Measurements from ENCODE around the gene IPO4. TPM values are rescaled to one million over a fixed set of nuclear protein-coding genes. Genes with fewer than 3 reads are reported as not detected.

Gene IPO4
- total and polyA plus RNA-seq, 2 of the 13 experiments (the other 11 are each of a cell fraction or from before 2014, with no cell fraction given) = 39.0 to 179 TPM

GRCh38 chr14:24146453-24146977 lies 42.1 kb downstream of the IPO4 start, which contains the start of gene PSME2 (continued):
- TF ChIP-seq ZSCAN22 (CRISPR knock-in tag; IDR thresholded peaks at IDR 0.05) = no peak
- peak; percentile 51; the same call in 1 of the 2 replicates for TF ChIP-seq RAD21 (CRISPR knock-in tag; IDR thresholded peaks at IDR 0.05)
- TF ChIP-seq ZNF670 (CRISPR knock-in tag; IDR thresholded peaks at IDR 0.05; ENCODE audit: borderline replicate concordance) = no peak
- no peak for TF ChIP-seq ZNF382 (CRISPR knock-in tag; IDR thresholded peaks at IDR 0.05; ENCODE audit: borderline replicate concordance)
- 0 out of 2 replicates have a peak, but pooled peaks have one; percentile 61 for TF ChIP-seq PITX1 (CRISPR knock-in tag; IDR thresholded peaks at IDR 0.05)
- peak; percentile 38; the same call in 1 of the 2 replicates for TF ChIP-seq CREB1 (IDR thresholded peaks at IDR 0.05)
- no peak for TF ChIP-seq CREB1 (CRISPR knock-in tag; IDR thresholded peaks at IDR 0.05)
- no peak for TF ChIP-seq ZNF512B (CRISPR knock-in tag; IDR thresholded peaks at IDR 0.05; ENCODE audit: borderline replicate concordance)
- no peak for TF ChIP-seq ZNF234 (CRISPR knock-in tag; conservative IDR thresholded peaks at IDR 0.05)
- TF ChIP-seq ZGPAT (CRISPR knock-in tag; IDR thresholded peaks at IDR 0.05) = peak; percentile 89; the same call in 1 of the 2 replicates
- TF ChIP-seq PLRG1 (conservative IDR thresholded peaks at IDR 0.05) = no peak
- no peak for TF ChIP-seq HOXA7 (CRISPR knock-in tag; IDR thresholded peaks at IDR 0.05)
- no peak for TF ChIP-seq DMTF1 (CRISPR knock-in tag; IDR thresholded peaks at IDR 0.05)
- 0 out of 2 replicates have a peak, but pooled peaks have one; percentile 21 for TF ChIP-seq STAG1 (CRISPR knock-in tag; IDR thresholded peaks at IDR 0.05)
- no peak for TF ChIP-seq TOPORS (CRISPR knock-in tag; IDR thresholded peaks at IDR 0.05)
- no peak for TF ChIP-seq ZNF280B (CRISPR knock-in tag; IDR thresholded peaks at IDR 0.05; ENCODE audit: borderline replicate concordance)
- TF ChIP-seq ZNF333 (CRISPR knock-in tag; IDR thresholded peaks at IDR 0.05; ENCODE audit: borderline replicate concordance) = peak; percentile 80; the same call in 1 of the 2 replicates
- no peak; the same call in none of the 2 replicates for TF ChIP-seq ZNF879 (CRISPR knock-in tag; IDR thresholded peaks at IDR 0.05)
- peak; percentile 3; the same call in 1 of the 2 replicates for TF ChIP-seq ZNF691 (CRISPR knock-in tag; IDR thresholded peaks at IDR 0.05; ENCODE audit: borderline replicate concordance, low read depth)

Data from HepG2 (cell line).